Stomach (tissue), 9 donors: Measurements from ENCODE around the gene CSTF1. TPM values are rescaled to one million over a fixed set of nuclear protein-coding genes. Genes with fewer than 3 reads are reported as not detected.

ENCODE experiments used
- DNase-seq, 2 donors: peaks; one replicate each; pipeline versions ENCODE4 v3.0.0 to v3.0.0-alpha.2; 2013 to 2019
- H3K27ac ChIP-seq, 5 donors: fragments of 200-600 bp in 4 of 5; sonication (generic) in 4 of 5; one replicate each; pipeline ENCODE4 v1.5.1; 2013 to 2019; ENCODE audit warnings: mild to moderate bottlenecking in 1 of 5, moderate library complexity in 1 of 5
- H3K27me3 ChIP-seq, 3 donors: fragments of 200-600 bp; sonication (generic); one replicate each; pipeline ENCODE4 v1.5.1; 2017 to 2019; ENCODE audit warnings: mixed run types in 1 of 3
- H3K36me3 ChIP-seq, 4 donors: fragments of 200-600 bp; sonication (generic); 1 replicate in 3 of 4; 2 replicates in 1 of 4; pipeline ENCODE4 v1.5.1; 2016 to 2019
- H3K4me1 ChIP-seq, 4 donors: fragments of 200-600 bp; sonication (generic); one replicate each; pipeline ENCODE4 v1.5.1; 2016 to 2019
- H3K4me3 ChIP-seq, 4 donors: fragments of 200-600 bp; sonication (generic) in 3 of 4; one replicate each; pipeline ENCODE4 v1.5.1; 2016 to 2019; ENCODE audit warnings: mild to moderate bottlenecking in 1 of 4
- H3K9me3 ChIP-seq, 4 donors: fragments of 200-600 bp; sonication (generic); one replicate each; pipeline ENCODE4 v1.5.1; 2016 to 2019
- CTCF ChIP-seq, 7 experiments: fragments of 450-650 bp in 4 of 7; fragments of 200-600 bp in 3 of 7; sonication (generic) in 3 of 7; IDR thresholded peaks; one replicate each; pipeline ENCODE4 v1.5.1; 2016 to 2019; ENCODE audit warnings: antibody characterized with exemption in 7 of 7, control low read depth in 2 of 7, mild to moderate bottlenecking in 1 of 7
- EP300 ChIP-seq: sonication (generic); formaldehyde crosslinking; IDR thresholded peaks from one replicate; pipeline ENCODE4 v1.6.1; 2017; ENCODE audit warnings: antibody characterized with exemption
- POLR2A ChIP-seq, 4 donors: fragments of 450-650 bp; IDR thresholded peaks; one replicate each; pipeline ENCODE4 v1.6.1; 2016; ENCODE audit warnings: antibody characterized with exemption in 4 of 4, control low read depth in 2 of 4, mild to moderate bottlenecking in 1 of 4, moderate library complexity in 1 of 4
- POLR2AphosphoS5 ChIP-seq, 3 donors: sonication (generic); formaldehyde crosslinking; IDR thresholded peaks; one replicate each; pipeline ENCODE4 v1.6.1; 2016; ENCODE audit warnings: antibody characterized with exemption in 3 of 3
- WGBS, 5 donors: extraction: QIAGEN DNeasy Blood & Tissue Kit in 3 of 5; methylation state at CpG; one replicate each; pipeline versions ENCODE4 v1.1.5 to v1.1.7; 2013 to 2018; 5-methylcytosine and 5-hydroxymethylcytosine counted together
- intact Hi-C: fragments of 100-400 bp; cut with DNase I; formaldehyde crosslinking; loops from one replicate; pipeline ENCODE4 v1.15.1; 2023; ENCODE audit warnings: low total_unique reads
- polyA plus RNA-seq, 3 donors: library from polyadenylated mRNA; stranded (reverse); fragments of 200-250 nt; gene quantifications; one replicate each; pipeline ENCODE4 v1.2.3, GENCODE V29; 2013
- total RNA-seq, 5 donors: library from RNA; depleted of rRNA; stranded (reverse); fragments of >200 nt; gene quantifications; one replicate each; pipeline versions ENCODE4 v1.1.0 to v1.2.3, GENCODE V29; 2014 to 2016
- donor health status: healthy with polysubstance abuse.
- donor health status: Bipolar disorder and iron deficiency.
- donor health status: healthy.

Gene CSTF1
- total and polyA plus RNA-seq, 8 donors: 7.1 to 86.2 (median 17.1) TPM

GRCh38 chr20:56412473-56412790, 20.0 kb downstream of the CSTF1 start:
- intact Hi-C loops: no loop called here
- H3K4me1 ChIP-seq: peaks cover 0 to 21% (median 5%) of the 10 kb centered on the region in 4 donors
- no peaks in the 10 kb centered on the region for H3K9me3 ChIP-seq
- no peak for DNase-seq
- peaks cover 7 to 33% (median 19%) of the 10 kb centered on the region in 4 donors for H3K36me3 ChIP-seq
- no peaks in the 10 kb centered on the region for H3K27me3 ChIP-seq
- 79 to 94% (median 87%) methylated on average over 7 of the region's 7 CpGs for WGBS, 5 donors
- H3K27ac ChIP-seq: peak overlapping the region in 4 of 5 donors; percentile 66 to 76 (median 74)
- H3K4me3 ChIP-seq: peak overlapping the region in 2 of 4 donors; percentile 19 to 25
- TF ChIP-seq POLR2AphosphoS5 (IDR thresholded peaks at IDR 0.05) (no peak), POLR2A (IDR thresholded peaks at IDR 0.05) (no peak), EP300 (no peak), CTCF (IDR thresholded peaks at IDR 0.05) (no peak)

- intact Hi-C loops: no loop called here
- Histone ChIP-seq H3K4me3 (peak overlapping the region in 1 of 4 donors; percentile 19), H3K27me3 (no peaks in the 10 kb centered on the region), H3K4me1 (peaks cover 0 to 21% (median 5%) of the 10 kb centered on the region in 4 donors), H3K36me3 (peaks cover 2 to 31% (median 13%) of the 10 kb centered on the region in 4 donors), H3K9me3 (no peaks in the 10 kb centered on the region), H3K27ac (peak overlapping the region in 4 of 5 donors; percentile 66 to 76 (median 74))
- DNase-seq: no peak
- WGBS, 5 donors: 90 to 98% (median 95%) methylated on average over 3 of the region's 3 CpGs
- TF ChIP-seq EP300: no peak
Observed at GRCh38 chr20:56412949-56413348, 20.5 kb downstream of the CSTF1 start.

GRCh38 chr20:56414842-56415765, 22.7 kb downstream of the CSTF1 start:
- H3K36me3 ChIP-seq: peaks cover 0 to 15% (median 2%) of the 10 kb centered on the region in 4 donors
- TF ChIP-seq POLR2AphosphoS5 (IDR thresholded peaks at IDR 0.05) (no peak), POLR2A (IDR thresholded peaks at IDR 0.05) (no peak), CTCF (IDR thresholded peaks at IDR 0.05) (no peak), EP300 (no peak)
- intact Hi-C loops: no loop called here
- no peaks in the 10 kb centered on the region for H3K9me3 ChIP-seq
- DNase-seq: no peak
- H3K4me3 ChIP-seq: no peak overlapping the region
- no peak overlapping the region for H3K27ac ChIP-seq
- WGBS, 5 donors: 83 to 88% (median 84%) methylated on average over 12 of the region's 12 CpGs
- peaks cover 0 to 16% (median 3%) of the 10 kb centered on the region in 4 donors for H3K4me1 ChIP-seq
- H3K27me3 ChIP-seq: no peaks in the 10 kb centered on the region

- H3K4me1 ChIP-seq: peaks cover 0 to 15% (median 0%) of the 10 kb centered on the region in 4 donors
- 83 to 96% (median 89%) methylated on average over 7 of the region's 7 CpGs for WGBS, 5 donors
- TF ChIP-seq POLR2AphosphoS5 (IDR thresholded peaks at IDR 0.05) (no peak), CTCF (IDR thresholded peaks at IDR 0.05) (no peak), POLR2A (IDR thresholded peaks at IDR 0.05) (no peak), EP300 (no peak)
- no peak overlapping the region for H3K4me3 ChIP-seq
- H3K27ac ChIP-seq: peak overlapping the region in 2 of 5 donors; percentile 60 to 71
- H3K9me3 ChIP-seq: no peaks in the 10 kb centered on the region
- no peak for DNase-seq
- H3K27me3 ChIP-seq: no peaks in the 10 kb centered on the region
- peaks cover 0 to 13% (median 0%) of the 10 kb centered on the region in 4 donors for H3K36me3 ChIP-seq
- intact Hi-C loops: no loop called here
Observed at GRCh38 chr20:56417402-56417801, 25.0 kb downstream of the CSTF1 start.
